ENCODE measurements around the gene P3R3URF. TPM values are rescaled to one million over a fixed set of nuclear protein-coding genes. Genes with fewer than 3 reads are reported as not detected.

P3R3URF gene
- total and polyA plus RNA-seq, 2 donors (not counting 3 experiments of a cell fraction or from before 2014, with no cell fraction given): not detected

DNA sequence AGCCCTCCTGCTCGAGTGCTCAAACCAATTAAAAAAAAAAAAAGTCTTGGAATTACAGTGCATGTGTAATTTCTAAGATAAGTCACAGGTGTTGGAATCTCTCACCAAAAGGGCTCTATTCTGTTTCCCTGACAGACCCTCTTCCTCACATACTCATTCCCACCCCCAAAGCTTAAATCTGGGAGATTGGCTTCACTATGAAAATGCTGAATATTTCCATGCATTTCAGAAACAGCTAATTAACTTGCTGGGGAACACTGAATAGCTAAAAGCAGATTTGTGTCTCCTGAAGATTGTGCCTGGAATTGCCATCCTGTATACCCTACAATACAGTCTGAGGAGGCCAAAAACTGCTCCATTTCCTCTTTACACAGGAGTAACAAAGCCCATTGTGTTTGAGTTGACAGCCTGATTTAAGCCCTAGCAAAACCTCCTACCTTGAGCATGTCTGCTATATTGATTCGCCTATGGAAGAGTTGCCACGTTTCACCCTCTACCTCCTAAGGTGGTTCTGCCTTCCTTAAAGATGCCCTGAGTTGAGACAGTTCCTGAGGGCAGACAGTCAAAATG is 42.4 kb downstream of the P3R3URF start:
- peak; percentile 48 for DNase-seq (ENCODE audit: low read depth, low spot score)
- intact Hi-C loops (cut with micrococcal nuclease): loop anchor here (1.0 to 5.0 kb wide), 5 partner anchors 33 to 447 kb away; partner anchors contain the start of genes GPBP1L1, LRRC41, MAST2 and TMEM69
- H2AFZ ChIP-seq (ENCODE audit: low read depth, low read length): no peak overlapping the region

More for the DNA sequence above, 42.4 kb downstream of the P3R3URF start:
- H3K4me3 ChIP-seq (replicated peaks in 1 of 3; ENCODE audit: insufficient read depth in 1 of 3, low read depth in 1 of 3, low read length in 3 of 3): peak overlapping the region in 2 of 3 experiments; percentile 49 to 69
- H3K27ac ChIP-seq (ENCODE audit: insufficient read depth, low read depth, low read length): peak overlapping the region; percentile 86
- H3K4me1 ChIP-seq (ENCODE audit: control insufficient read depth, extremely low read depth, insufficient read depth, low read length): peaks cover 30% of the 10 kb centered on the region
- no peaks in the 10 kb centered on the region for H3K79me2 ChIP-seq (ENCODE audit: control insufficient read depth, insufficient read depth, low read length)
- TF ChIP-seq, protein P1, sequence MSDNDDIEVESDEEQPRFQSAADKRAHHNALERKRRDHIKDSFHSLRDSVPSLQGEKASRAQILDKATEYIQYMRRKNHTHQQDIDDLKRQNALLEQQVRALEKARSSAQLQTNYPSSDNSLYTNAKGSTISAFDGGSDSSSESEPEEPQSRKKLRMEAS (IDR thresholded peaks at IDR 0.05; ENCODE audit: insufficient read depth, insufficient read length): no peak
- no peak for TF ChIP-seq MYC (IDR thresholded peaks at IDR 0.05; ENCODE audit: low read depth, low read length)
- TF ChIP-seq, protein P2, sequence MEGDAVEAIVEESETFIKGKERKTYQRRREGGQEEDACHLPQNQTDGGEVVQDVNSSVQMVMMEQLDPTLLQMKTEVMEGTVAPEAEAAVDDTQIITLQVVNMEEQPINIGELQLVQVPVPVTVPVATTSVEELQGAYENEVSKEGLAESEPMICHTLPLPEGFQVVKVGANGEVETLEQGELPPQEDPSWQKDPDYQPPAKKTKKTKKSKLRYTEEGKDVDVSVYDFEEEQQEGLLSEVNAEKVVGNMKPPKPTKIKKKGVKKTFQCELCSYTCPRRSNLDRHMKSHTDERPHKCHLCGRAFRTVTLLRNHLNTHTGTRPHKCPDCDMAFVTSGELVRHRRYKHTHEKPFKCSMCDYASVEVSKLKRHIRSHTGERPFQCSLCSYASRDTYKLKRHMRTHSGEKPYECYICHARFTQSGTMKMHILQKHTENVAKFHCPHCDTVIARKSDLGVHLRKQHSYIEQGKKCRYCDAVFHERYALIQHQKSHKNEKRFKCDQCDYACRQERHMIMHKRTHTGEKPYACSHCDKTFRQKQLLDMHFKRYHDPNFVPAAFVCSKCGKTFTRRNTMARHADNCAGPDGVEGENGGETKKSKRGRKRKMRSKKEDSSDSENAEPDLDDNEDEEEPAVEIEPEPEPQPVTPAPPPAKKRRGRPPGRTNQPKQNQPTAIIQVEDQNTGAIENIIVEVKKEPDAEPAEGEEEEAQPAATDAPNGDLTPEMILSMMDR (IDR thresholded peaks at IDR 0.05; ENCODE audit: extremely low read depth in 1 of 2, insufficient read depth in 1 of 2, low read depth in 1 of 2, low read length in 2 of 2): no peak
- TF ChIP-seq POLR2AphosphoS5 (IDR thresholded peaks at IDR 0.05; ENCODE audit: insufficient read depth, low read depth, low read length): no peak
- TF ChIP-seq POLR2A (IDR thresholded peaks at IDR 0.05; ENCODE audit: low read depth, low read length): no peak
- H4K20me1 ChIP-seq (replicated peaks; ENCODE audit: control insufficient read depth, extremely low read depth, insufficient read depth, low read length): no peaks in the 10 kb centered on the region
- H3K4me2 ChIP-seq (ENCODE audit: insufficient read depth, low read length): peak overlapping the region; percentile 87
- H3K9me1 ChIP-seq (replicated peaks; ENCODE audit: control insufficient read depth, extremely low read depth, insufficient read depth, low read length): no peaks in the 10 kb centered on the region
- H3K27me3 ChIP-seq (ENCODE audit: control insufficient read depth in 2 of 2, insufficient read depth in 2 of 2, low read length in 2 of 2): no peaks in the 10 kb centered on the region
- ChIA-PET POLR2A (no interaction called here), CTCF (interaction anchor here (1.4 kb wide), 1 partner anchor 38 kb away, joined by 4 read pairs; no protein-coding TSS in a partner anchor)
- dilution Hi-C loops (cut with MboI; ENCODE audit: extremely low pct_ligation_motif_present, low sequenced_read_pairs): no loop called here
- no peaks in the 10 kb centered on the region for H3K9me3 ChIP-seq (replicated peaks; ENCODE audit: control insufficient read depth, insufficient read depth, low read length)
- no peaks in the 10 kb centered on the region for H3K36me3 ChIP-seq (ENCODE audit: control insufficient read depth in 2 of 2, extremely low read depth in 1 of 2, insufficient read depth in 2 of 2, low read length in 2 of 2)
- peak overlapping the region; percentile 94 for H3K9ac ChIP-seq (replicated peaks; ENCODE audit: extremely low read depth, insufficient read depth, low read length)
- FAIRE-seq: no peak
- no TSS peak for BruUV-seq (replicated peaks)
